KOPT-K1 (cell line): ENCODE results near the gene RTBDN.

Source experiments
- H3K27ac ChIP-seq: fragments of 200-600 bp; sonication (generic); 2 replicates; pipeline ENCODE4 v1.5.1; 2016; ENCODE audit warnings: antibody characterized with exemption, mild to moderate bottlenecking, low read depth, low read length; ENCODE audit not compliant: poor library complexity, severe bottlenecking
- H3K36me3 ChIP-seq: fragments of 200-600 bp; sonication (generic); 2 replicates; pipeline ENCODE4 v1.5.1; 2017; ENCODE audit warnings: antibody characterized with exemption, mild to moderate bottlenecking, low read length, moderate library complexity; ENCODE audit not compliant: insufficient read depth
- H3K9me3 ChIP-seq: fragments of 200-600 bp; sonication (generic); 2 replicates; pipeline ENCODE4 v1.5.1; 2017; ENCODE audit warnings: antibody characterized with exemption, low read length, mild to moderate bottlenecking; ENCODE audit not compliant: insufficient read depth, poor library complexity, severe bottlenecking

Gene RTBDN

GRCh38 chr19:12786141-12786870 lies 48.1 kb downstream of the RTBDN start:
- peak overlapping the region; percentile 99 for H3K27ac ChIP-seq
- H3K36me3 ChIP-seq: no peaks in the 10 kb centered on the region
- H3K9me3 ChIP-seq: no peaks in the 10 kb centered on the region

DNA sequence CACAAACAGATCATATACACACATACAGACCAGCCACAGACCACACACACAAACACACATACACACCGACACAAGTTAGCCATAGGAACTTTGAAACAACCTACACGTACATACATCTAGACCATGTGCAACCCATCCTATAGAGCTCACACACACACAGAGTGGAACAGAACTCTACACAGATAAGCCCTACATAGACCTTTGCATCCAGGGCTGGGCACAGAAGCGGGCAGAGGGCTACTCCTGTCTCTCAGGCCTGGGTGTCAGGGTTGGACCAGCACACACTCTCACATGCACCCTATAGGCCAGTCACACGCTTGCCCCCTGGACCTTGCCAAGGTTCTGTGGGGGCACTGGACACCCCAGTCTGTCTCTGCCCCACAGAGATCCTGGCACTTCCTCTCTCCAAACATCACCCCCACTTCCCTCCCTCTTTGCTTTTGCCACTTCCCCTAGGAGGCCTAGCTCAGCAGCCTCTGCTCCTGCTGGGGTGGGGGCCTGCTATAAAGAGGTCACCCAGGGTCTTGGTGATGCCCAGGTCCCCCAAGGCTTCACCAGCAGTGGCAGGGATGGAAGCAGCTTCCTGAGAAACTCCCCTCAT lies 48.8 kb downstream of the RTBDN start:
- Histone ChIP-seq H3K27ac (peak overlapping the region; percentile 99), H3K36me3 (no peaks in the 10 kb centered on the region)

GRCh38 chr19:12784871-12785430 lies 49.4 kb downstream of the RTBDN start:
- peak overlapping the region; percentile 99 for H3K27ac ChIP-seq
- no peaks in the 10 kb centered on the region for H3K9me3 ChIP-seq
- no peaks in the 10 kb centered on the region for H3K36me3 ChIP-seq

More for the DNA sequence above, 48.8 kb downstream of the RTBDN start:
- no peaks in the 10 kb centered on the region for H3K9me3 ChIP-seq

DNA sequence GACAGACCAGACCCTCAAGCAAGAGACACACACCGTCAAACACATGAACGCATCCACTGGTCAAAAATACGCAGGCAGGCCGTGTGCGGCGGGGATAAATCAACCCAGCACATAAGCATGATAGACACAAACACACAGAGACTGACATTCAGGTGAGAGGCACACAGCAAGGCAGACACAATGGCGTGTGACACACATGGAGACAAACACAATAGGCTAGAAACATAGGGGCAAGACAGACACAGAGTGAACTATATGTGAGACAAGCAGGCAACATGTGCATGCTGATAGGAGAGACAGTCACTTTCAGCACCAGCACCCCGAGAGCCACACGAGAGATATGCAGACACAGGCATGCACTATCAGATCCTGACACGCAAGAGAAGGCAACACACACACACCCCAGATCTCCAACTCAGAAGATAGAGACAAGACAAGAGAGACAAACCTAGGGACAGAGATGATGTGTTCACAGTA lies 49.9 kb downstream of the RTBDN start:
- Histone ChIP-seq H3K9me3 (no peaks in the 10 kb centered on the region), H3K27ac (peak overlapping the region; percentile 99), H3K36me3 (no peaks in the 10 kb centered on the region)

DNA sequence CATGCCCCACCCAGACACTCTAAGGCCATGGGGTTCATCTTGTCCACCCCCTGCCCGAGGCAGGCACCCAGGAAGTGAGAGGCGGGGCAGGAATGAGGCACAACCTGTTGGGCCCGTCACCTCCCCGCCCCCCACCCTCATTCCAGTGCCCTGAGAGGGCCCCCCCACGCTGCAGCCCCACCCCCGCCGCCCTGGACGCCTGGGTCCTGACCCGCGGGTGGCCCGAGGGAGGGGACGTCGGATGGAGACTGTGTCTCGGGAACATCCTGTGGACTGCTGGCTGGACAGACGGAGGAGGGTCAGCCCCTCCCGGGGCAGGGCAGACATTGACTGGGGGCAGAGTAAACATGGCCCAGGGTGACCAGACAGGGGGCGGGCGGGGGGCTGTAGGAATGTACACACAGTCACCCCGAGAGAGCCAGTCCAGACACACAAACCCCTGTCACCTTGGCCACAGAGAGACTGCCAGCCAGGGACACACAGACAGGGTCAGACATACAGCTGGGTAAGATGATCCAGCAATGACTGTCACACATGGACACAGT lies 50.5 kb downstream of the RTBDN start:
- H3K27ac ChIP-seq: peak overlapping the region; percentile 99
- H3K9me3 ChIP-seq: no peaks in the 10 kb centered on the region
- no peaks in the 10 kb centered on the region for H3K36me3 ChIP-seq

DNA sequence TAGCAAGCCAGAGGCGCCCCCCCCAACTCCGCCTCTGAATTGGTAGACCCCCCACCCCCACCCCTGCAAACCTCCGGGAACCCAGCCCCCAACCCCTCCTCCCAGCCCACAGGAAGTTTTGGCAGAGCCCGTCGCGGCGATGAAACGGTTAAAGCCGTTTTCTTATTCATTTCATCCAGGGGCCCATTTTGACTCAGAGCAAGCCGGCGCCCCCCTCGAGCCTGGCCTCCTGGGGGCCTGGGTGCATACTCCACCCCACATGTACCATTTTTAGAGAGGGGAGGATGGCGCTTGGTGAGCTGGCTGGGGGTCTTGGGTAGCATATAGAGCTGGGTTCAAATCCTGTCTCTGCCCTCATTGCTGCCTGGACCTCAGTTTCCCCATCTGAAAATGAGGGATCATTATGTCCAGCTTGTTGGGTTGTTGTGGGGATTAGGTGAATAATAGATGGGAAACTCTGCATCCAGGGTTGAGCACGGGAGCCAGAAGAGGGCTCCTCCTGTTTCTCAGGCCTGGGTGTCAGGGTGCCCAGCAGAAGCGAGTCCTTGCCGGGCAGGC lies 51.0 kb downstream of the RTBDN start:
- H3K9me3 ChIP-seq: no peaks in the 10 kb centered on the region
- H3K36me3 ChIP-seq: no peaks in the 10 kb centered on the region
- peak overlapping the region; percentile 99 for H3K27ac ChIP-seq

DNA sequence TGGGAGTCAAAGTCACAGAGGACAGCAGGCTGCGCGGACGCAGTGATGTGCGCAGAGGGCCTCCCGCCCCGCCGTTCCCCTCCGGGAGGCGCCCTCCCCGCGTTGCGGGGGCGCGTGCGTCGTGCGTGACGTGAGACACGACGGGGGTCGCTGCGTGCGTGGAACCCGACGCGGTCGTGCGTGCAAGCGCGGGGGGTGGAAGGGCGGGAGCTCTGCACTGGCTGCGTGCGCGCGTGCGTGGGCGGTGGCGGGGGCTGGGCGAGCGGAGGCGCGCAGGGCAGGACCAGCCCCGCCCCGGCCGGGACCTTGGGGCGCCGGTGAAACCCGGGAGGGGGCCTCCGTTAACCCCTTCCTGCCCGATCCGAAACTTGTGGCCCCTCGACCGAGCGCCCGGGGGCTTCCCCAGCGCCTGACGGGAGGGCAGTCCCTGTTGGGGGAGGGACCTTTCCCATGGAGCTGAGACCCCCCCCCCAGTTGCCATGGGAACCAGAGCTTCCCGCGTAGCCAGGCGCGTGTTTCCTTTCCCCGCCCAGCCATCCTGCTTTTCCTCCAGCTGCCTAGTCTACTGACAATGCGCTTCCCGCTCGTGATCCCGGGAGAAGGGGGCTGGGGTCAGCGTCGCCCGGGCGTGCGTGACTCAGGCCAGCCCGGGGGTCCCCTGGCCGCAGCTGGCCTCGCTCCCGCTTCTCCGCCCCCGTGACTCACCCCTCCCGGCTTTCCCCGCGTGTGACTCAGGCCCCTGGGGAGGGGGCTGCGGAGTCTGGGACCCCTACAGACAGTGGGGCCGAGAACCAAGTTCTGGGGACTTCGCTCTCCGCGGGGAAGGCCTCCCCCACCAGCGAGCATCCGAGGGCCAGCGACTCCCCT lies 51.7 kb downstream of the RTBDN start:
- Histone ChIP-seq H3K27ac (peak overlapping the region; percentile 99), H3K36me3 (no peaks in the 10 kb centered on the region), H3K9me3 (no peaks in the 10 kb centered on the region)

- H3K9me3 ChIP-seq: no peaks in the 10 kb centered on the region
- H3K36me3 ChIP-seq: no peaks in the 10 kb centered on the region
- H3K27ac ChIP-seq: peak overlapping the region; percentile 99
Measured at GRCh38 chr19:12782174-12782423, 52.3 kb downstream of the RTBDN start.

DNA sequence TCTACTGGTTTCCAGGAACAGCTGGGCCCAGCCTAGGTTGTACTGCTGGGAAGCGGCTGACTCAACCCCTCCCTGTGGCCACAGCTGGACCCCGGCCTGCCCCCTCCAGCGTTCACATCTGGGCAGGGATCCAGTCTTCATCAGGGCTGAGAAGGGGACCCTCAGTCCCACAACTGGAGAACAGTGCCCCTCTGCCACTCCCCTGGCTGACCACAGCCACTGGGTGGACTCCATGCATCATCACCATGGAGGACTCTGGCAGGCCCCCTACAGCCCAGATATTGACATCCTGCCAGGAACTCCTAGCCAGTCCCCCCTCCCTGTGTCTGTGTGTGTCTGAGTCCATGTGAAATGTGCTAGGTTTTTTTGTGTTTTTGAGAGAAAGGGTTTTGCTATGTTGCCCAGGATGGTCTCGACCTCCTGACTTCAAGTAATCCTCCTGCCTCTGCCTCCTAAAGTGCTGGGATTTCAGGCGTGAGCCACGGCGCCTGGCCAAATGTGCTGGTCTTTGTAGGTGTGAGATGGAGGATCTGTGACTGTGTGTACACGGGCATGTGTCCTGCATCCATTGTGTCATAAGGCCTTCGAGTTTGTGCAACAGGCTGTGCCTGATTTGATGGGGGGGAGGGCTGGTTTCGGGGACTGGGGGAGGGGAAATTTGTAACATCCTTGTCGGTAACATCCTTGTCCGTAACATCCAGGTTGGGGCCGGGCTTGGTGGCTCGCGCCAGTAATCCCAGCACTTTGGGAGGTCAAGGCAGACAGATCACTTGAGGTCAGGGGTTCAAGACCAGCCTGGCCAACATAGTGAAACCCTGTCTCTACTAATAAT lies 55.0 kb downstream of the RTBDN start:
- no peaks in the 10 kb centered on the region for H3K36me3 ChIP-seq
- H3K9me3 ChIP-seq: no peaks in the 10 kb centered on the region
- H3K27ac ChIP-seq: peak overlapping the region; percentile 82

- Histone ChIP-seq H3K27ac (peak overlapping the region; percentile 82), H3K9me3 (no peaks in the 10 kb centered on the region), H3K36me3 (no peaks in the 10 kb centered on the region)
Measured at GRCh38 chr19:12778905-12779161, 55.5 kb downstream of the RTBDN start.

DNA sequence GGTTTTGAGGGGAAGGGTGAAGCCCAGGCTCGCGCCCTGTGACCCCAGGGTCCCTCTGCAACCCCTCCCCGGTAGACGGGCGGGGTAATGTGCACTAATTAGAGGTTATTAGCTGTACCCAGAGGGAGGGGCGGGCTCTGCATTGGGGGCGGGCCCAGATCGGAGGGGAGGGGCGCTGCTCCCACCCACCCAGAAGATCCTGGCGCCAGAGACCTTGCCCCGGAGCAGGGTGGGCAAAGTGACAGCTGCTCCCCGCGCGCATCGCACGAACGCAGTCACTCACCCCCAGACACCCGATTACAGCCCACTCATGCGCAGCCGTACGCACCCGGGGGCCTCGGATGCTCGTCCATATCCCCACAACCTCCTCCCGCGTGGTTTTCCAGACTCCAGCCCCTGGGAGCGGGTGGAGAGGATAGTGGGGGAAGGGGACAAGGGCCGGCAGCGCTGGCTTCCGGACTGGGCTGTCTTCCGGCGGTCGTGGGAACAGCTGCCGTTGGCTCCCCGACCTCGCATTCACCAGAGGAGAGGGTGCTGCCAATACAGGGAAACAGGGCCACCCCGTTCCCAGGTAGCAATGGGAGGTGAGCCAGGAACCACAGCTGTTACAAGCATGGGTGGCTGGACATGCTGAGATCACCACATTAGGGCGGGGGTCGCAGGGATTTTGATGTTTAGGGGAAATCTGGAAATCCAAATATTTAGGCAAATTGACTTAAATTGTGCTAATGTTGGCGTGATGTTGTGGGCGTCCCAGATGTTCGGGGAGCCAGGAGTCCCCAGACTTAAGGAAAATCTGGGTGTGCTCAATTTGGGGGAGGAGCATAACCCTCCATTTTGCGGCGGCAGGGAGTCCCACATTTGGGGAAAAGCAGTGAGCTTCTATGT lies 56.1 kb downstream of the RTBDN start:
- no peaks in the 10 kb centered on the region for H3K9me3 ChIP-seq
- H3K36me3 ChIP-seq: no peaks in the 10 kb centered on the region
- peak overlapping the region; percentile 82 for H3K27ac ChIP-seq

GRCh38 chr19:12777217-12778016 lies 57.0 kb downstream of the RTBDN start:
- Histone ChIP-seq H3K27ac (peak overlapping the region; percentile 82), H3K9me3 (no peaks in the 10 kb centered on the region), H3K36me3 (no peaks in the 10 kb centered on the region)
